PC-3 (cell line): ENCODE results near the gene PAX5. TPM values are rescaled to one million over a fixed set of nuclear protein-coding genes. Genes with fewer than 3 reads are reported as not detected.

Experiments
- ATAC-seq: fragments of 200-7000 bp; cut with Tn5 transposase; 2 replicates; pipeline ENCODE4 v1.9.1; 2020; ENCODE audit warnings: mild to moderate bottlenecking, moderate library complexity
- BruUV-seq: library from RNA; stranded (reverse); fragments of 400-500 nt; replicated peaks from 2 replicates; lab custom pipeline; 2021; lab: Mats Ljungman, UMichigan
- CTCF ChIA-PET: fragments of 300-600 bp; sonication (Branson Sonifier 250); formaldehyde crosslinking; loops from one replicate; lab custom pipeline; 2022; ENCODE audit warnings: antibody characterized with exemption; lab: Charles Lee
- POLR2A ChIA-PET: fragments of 300-600 bp; sonication (Branson Sonifier 250); formaldehyde crosslinking; loops from one replicate; lab custom pipeline; 2022; ENCODE audit warnings: antibody characterized with exemption; ENCODE audit not compliant: unreplicated experiment; lab: Charles Lee
- DNase-seq: peaks from one replicate; pipeline ENCODE4 v3.0.0-alpha.2; 2015
- H2AFZ ChIP-seq: fragments of 300-600 bp; sonication (generic); 2 replicates; pipeline ENCODE4 v1.6.0; 2016; ENCODE audit warnings: antibody characterized with exemption, low read length
- H3F3A ChIP-seq: fragments of 300-600 bp; sonication (generic); one replicate; pipeline ENCODE4 v1.6.0; 2017; ENCODE audit warnings: antibody characterized with exemption, low read length, control low read depth, mild to moderate bottlenecking; ENCODE audit not compliant: unreplicated experiment
- H3K27ac ChIP-seq: fragments of 300-600 bp; sonication (generic); 2 replicates; pipeline ENCODE4 v1.5.1; 2016; ENCODE audit warnings: mild to moderate bottlenecking, low read length
- H3K27me3 ChIP-seq: fragments of 300-600 bp; sonication (generic); 2 replicates; pipeline ENCODE4 v1.6.1; 2016; ENCODE audit warnings: low read length, mixed read lengths
- H3K36me3 ChIP-seq: fragments of 300-600 bp; sonication (generic); 2 replicates; pipeline ENCODE4 v1.6.1; 2016; ENCODE audit warnings: low read depth, mixed run types, low read length, mixed read lengths
- H3K4me1 ChIP-seq: fragments of 300-600 bp; sonication (generic); 2 replicates; pipeline ENCODE4 v1.5.1; 2016; ENCODE audit warnings: low read length; ENCODE audit not compliant: insufficient read depth
- H3K4me2 ChIP-seq: fragments of 300-600 bp; sonication (generic); 2 replicates; pipeline ENCODE4 v1.6.0; 2016; ENCODE audit warnings: low read length
- H3K4me3 ChIP-seq: fragments of 300-600 bp; sonication (generic); 2 replicates; pipeline ENCODE4 v1.5.1; 2016; ENCODE audit warnings: mild to moderate bottlenecking, low read length, mixed read lengths
- H3K79me2 ChIP-seq: fragments of 300-600 bp; sonication (generic); 2 replicates; pipeline ENCODE4 v1.6.1; 2017; ENCODE audit warnings: low read length, mixed read lengths
- H3K9ac ChIP-seq: fragments of 300-600 bp; sonication (generic); 2 replicates; pipeline ENCODE4 v1.6.0; 2016; ENCODE audit warnings: mild to moderate bottlenecking, low read length
- H3K9me2 ChIP-seq: fragments of 300-600 bp; sonication (generic); replicated peaks from 2 replicates; pipeline ENCODE4 v1.6.1; 2016; ENCODE audit warnings: mixed run types, low read length, mixed read lengths
- H3K9me3 ChIP-seq: fragments of 300-600 bp; sonication (generic); 2 replicates; pipeline ENCODE4 v1.6.1; 2016; ENCODE audit warnings: low read length, mixed read lengths
- H4K20me1 ChIP-seq: fragments of 300-600 bp; sonication (generic); 2 replicates; pipeline ENCODE4 v1.6.1; 2016; ENCODE audit warnings: low read length, mixed read lengths
- EZH2 ChIP-seq: fragments of 300-600 bp; sonication (generic); IDR thresholded peaks from one replicate; pipeline ENCODE4 v1.6.1; 2017; ENCODE audit warnings: antibody characterized with exemption, mild to moderate bottlenecking, low read length; ENCODE audit not compliant: unreplicated experiment
- EZH2phosphoT487 ChIP-seq: fragments of 300-600 bp; sonication (generic); IDR thresholded peaks from 2 replicates; pipeline ENCODE4 v1.6.1; 2018; ENCODE audit warnings: mild to moderate bottlenecking, antibody characterized with exemption, low read length, borderline replicate concordance
- intact Hi-C: fragments of 100-400 bp; cut with micrococcal nuclease; formaldehyde crosslinking; loops from 2 replicates; pipeline ENCODE4 v1.9.0; 2023
- total RNA-seq: library from RNA; depleted of rRNA; stranded (reverse); fragments of >200 nt; gene quantifications from 2 replicates; pipeline ENCODE4 v1.2.3, GENCODE V29; 2014
- TF ChIP-seq, protein P1 (sequence below): fragments of 300-600 bp; sonication (generic); conservative IDR thresholded peaks from 2 replicates; pipeline ENCODE4 v1.5.1; 2017; ENCODE audit warnings: antibody characterized with exemption, low read depth, mild to moderate bottlenecking, low read length

The PAX5 gene
- total RNA-seq, 1 experiment from 2014 or later, result not detected

DNA sequence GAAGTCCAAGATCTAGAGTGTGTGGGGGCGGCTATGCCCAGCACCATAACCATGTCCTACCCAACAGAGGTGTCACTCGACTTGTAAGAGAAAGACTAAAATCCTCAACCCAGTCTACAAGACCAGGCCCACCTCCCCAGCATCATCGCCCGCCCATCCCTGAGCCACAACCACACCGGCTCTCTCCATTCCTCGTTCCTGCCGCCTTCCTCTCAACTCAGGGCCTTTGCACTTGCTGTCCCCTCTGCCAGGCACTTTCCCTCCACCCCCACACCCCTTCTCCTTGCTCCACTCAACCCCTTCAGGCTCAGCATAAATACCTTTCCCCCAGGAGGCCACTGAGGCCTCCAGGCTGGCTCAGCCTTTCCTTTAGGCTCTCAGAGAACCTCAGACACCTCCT is 69.3 kb downstream of the PAX5 start:
- Histone ChIP-seq H3K36me3 (no peaks in the 10 kb centered on the region), H3K27me3 (no peaks in the 10 kb centered on the region), H4K20me1 (no peaks in the 10 kb centered on the region), H2AFZ (no peak overlapping the region), H3F3A (no peaks in the 10 kb centered on the region), H3K9ac (no peak overlapping the region), H3K27ac (no peak overlapping the region), H3K9me3 (no peaks in the 10 kb centered on the region), H3K4me3 (no peak overlapping the region), H3K4me1 (no peaks in the 10 kb centered on the region), H3K79me2 (no peaks in the 10 kb centered on the region), H3K4me2 (no peak overlapping the region), H3K9me2 (no peaks in the 10 kb centered on the region)
- intact Hi-C loops, result no loop called here
- TF ChIP-seq, protein P1, sequence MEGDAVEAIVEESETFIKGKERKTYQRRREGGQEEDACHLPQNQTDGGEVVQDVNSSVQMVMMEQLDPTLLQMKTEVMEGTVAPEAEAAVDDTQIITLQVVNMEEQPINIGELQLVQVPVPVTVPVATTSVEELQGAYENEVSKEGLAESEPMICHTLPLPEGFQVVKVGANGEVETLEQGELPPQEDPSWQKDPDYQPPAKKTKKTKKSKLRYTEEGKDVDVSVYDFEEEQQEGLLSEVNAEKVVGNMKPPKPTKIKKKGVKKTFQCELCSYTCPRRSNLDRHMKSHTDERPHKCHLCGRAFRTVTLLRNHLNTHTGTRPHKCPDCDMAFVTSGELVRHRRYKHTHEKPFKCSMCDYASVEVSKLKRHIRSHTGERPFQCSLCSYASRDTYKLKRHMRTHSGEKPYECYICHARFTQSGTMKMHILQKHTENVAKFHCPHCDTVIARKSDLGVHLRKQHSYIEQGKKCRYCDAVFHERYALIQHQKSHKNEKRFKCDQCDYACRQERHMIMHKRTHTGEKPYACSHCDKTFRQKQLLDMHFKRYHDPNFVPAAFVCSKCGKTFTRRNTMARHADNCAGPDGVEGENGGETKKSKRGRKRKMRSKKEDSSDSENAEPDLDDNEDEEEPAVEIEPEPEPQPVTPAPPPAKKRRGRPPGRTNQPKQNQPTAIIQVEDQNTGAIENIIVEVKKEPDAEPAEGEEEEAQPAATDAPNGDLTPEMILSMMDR, result no peak
- TF ChIP-seq EZH2 (no peak), EZH2phosphoT487 (no peak)
- ATAC-seq, result no peak
- BruUV-seq, result no TSS peak
- CTCF ChIA-PET, result no interaction called here
- POLR2A ChIA-PET, result no interaction called here
- DNase-seq, result no peak

GRCh38 chr9:36963346-36963745 is 70.7 kb downstream of the PAX5 start:
- ATAC-seq (no peak), DNase-seq (no peak)
- intact Hi-C loops, result no loop called here
- H3K79me2 ChIP-seq, result no peaks in the 10 kb centered on the region
- no peaks in the 10 kb centered on the region for H3K9me2 ChIP-seq
- no peak overlapping the region for H3K4me3 ChIP-seq
- ChIA-PET CTCF (no interaction called here), POLR2A (no interaction called here)
- no TSS peak for BruUV-seq
- H3K9ac ChIP-seq, result no peak overlapping the region
- H3K9me3 ChIP-seq, result no peaks in the 10 kb centered on the region
- no peaks in the 10 kb centered on the region for H3K27me3 ChIP-seq
- no peaks in the 10 kb centered on the region for H4K20me1 ChIP-seq
- H3K4me1 ChIP-seq, result no peaks in the 10 kb centered on the region
- H3F3A ChIP-seq, result no peaks in the 10 kb centered on the region
- no peaks in the 10 kb centered on the region for H3K36me3 ChIP-seq
- TF ChIP-seq, protein P1, result no peak
- TF ChIP-seq EZH2 (no peak), EZH2phosphoT487 (no peak)
- H3K27ac ChIP-seq, result no peak overlapping the region
- no peak overlapping the region for H3K4me2 ChIP-seq
- no peak overlapping the region for H2AFZ ChIP-seq

- Histone ChIP-seq H3K9me3 (no peaks in the 10 kb centered on the region), H3F3A (no peaks in the 10 kb centered on the region), H4K20me1 (no peaks in the 10 kb centered on the region), H3K27ac (no peak overlapping the region), H3K27me3 (peaks cover 6% of the 10 kb centered on the region; the same call in 1 of the 2 replicates), H3K4me2 (no peak overlapping the region), H2AFZ (no peak overlapping the region), H3K4me1 (no peaks in the 10 kb centered on the region), H3K4me3 (no peak overlapping the region), H3K79me2 (no peaks in the 10 kb centered on the region), H3K9me2 (no peaks in the 10 kb centered on the region), H3K36me3 (no peaks in the 10 kb centered on the region), H3K9ac (no peak overlapping the region)
- no TSS peak for BruUV-seq
- intact Hi-C loops, result no loop called here
- TF ChIP-seq, protein P1, result no peak
- TF ChIP-seq EZH2 (no peak), EZH2phosphoT487 (no peak)
- POLR2A ChIA-PET, result no interaction called here
- CTCF ChIA-PET, result no interaction called here
- ATAC-seq (no peak), DNase-seq (no peak)
Measured at GRCh38 chr9:36962691-36963090, 71.4 kb downstream of the PAX5 start.
